T-helper 1 cell treated with Interleukin-12 subunit alpha and Interleukin-12 subunit beta and Interleukin-4 antibody, amounts not matched to agents 30 ng/mL and 1 ng/mL, for 36 hours (primary cell): ENCODE results near the gene TMEM87A. TPM values are rescaled to one million over a fixed set of nuclear protein-coding genes. Genes with fewer than 3 reads are reported as not detected.

ENCODE experiments used
- intact Hi-C: fragments of 100-400 bp; cut with micrococcal nuclease; formaldehyde crosslinking; loops from one replicate; pipeline ENCODE4 v1.15.1; 2024
- total RNA-seq: library from RNA; stranded (reverse); gene quantifications from 2 replicates; pipeline ENCODE4 v1.2.3, GENCODE V29; 2022

TMEM87A gene
- total RNA-seq, 1 donor from 2014 or later = 47.0 TPM

GRCh38 chr15:42207674-42208579 is 65.3 kb downstream of the TMEM87A start, which contains the start of gene VPS39:
TSS of gene VPS39 (minus strand) at chr15:42208304. CDS start at chr15:42208153, 151 bp downstream.
- intact Hi-C loops = loop anchor here (1.0 to 5.0 kb wide), 7 partner anchors 29 to 899 kb away; partner anchors contain the start of genes EHD4, GANC, MAPKBP1 and TMEM87A

GRCh38 chr15:42206406-42206805 is 66.8 kb downstream of the TMEM87A start:
- intact Hi-C loops = loop anchor here (5.0 kb wide), 1 partner anchor 901 kb away; the partner anchor contains the start of gene UBR1

GRCh38 chr15:42203891-42204290 is 69.3 kb downstream of the TMEM87A start:
- intact Hi-C loops = no loop called here

- intact Hi-C loops = no loop called here
Observed at GRCh38 chr15:42202653-42203052, 70.6 kb downstream of the TMEM87A start.

GRCh38 chr15:42201801-42202200 is 71.4 kb downstream of the TMEM87A start:
- intact Hi-C loops = no loop called here

- intact Hi-C loops = no loop called here
Observed at GRCh38 chr15:42199126-42199525, 74.1 kb downstream of the TMEM87A start.

GRCh38 chr15:42198516-42198915 is 74.7 kb downstream of the TMEM87A start:
- intact Hi-C loops = no loop called here

- intact Hi-C loops = no loop called here
Observed at GRCh38 chr15:42194513-42194912, 78.7 kb downstream of the TMEM87A start.

GRCh38 chr15:42193383-42193782 is 79.8 kb downstream of the TMEM87A start:
- intact Hi-C loops = no loop called here

GRCh38 chr15:42191610-42192346 is 81.5 kb downstream of the TMEM87A start:
- intact Hi-C loops = no loop called here

GRCh38 chr15:42190370-42190769 is 82.9 kb downstream of the TMEM87A start:
- intact Hi-C loops = no loop called here

GRCh38 chr15:42185801-42186200 is 87.4 kb downstream of the TMEM87A start:
- intact Hi-C loops = no loop called here

- intact Hi-C loops = no loop called here
Observed at GRCh38 chr15:42184736-42185135, 88.5 kb downstream of the TMEM87A start.

- intact Hi-C loops = no loop called here
Observed at GRCh38 chr15:42184296-42184695, 88.9 kb downstream of the TMEM87A start.

GRCh38 chr15:42182961-42183360 is 90.3 kb downstream of the TMEM87A start:
- intact Hi-C loops = no loop called here

GRCh38 chr15:42182328-42182886 is 90.8 kb downstream of the TMEM87A start:
- intact Hi-C loops = no loop called here

- intact Hi-C loops = loop anchor here (10.0 kb wide), 1 partner anchor 297 kb away; no protein-coding TSS in a partner anchor
Observed at GRCh38 chr15:42178056-42178455, 95.2 kb downstream of the TMEM87A start.

- intact Hi-C loops = loop anchor here (10.0 kb wide), 1 partner anchor 299 kb away; no protein-coding TSS in a partner anchor
Observed at GRCh38 chr15:42175671-42176070, 97.6 kb downstream of the TMEM87A start.

GRCh38 chr15:42172475-42172874 is 100.8 kb downstream of the TMEM87A start:
- intact Hi-C loops = loop anchor here (10.0 kb wide), 1 partner anchor 302 kb away; no protein-coding TSS in a partner anchor

- intact Hi-C loops = loop anchor here (10.0 kb wide), 1 partner anchor 303 kb away; no protein-coding TSS in a partner anchor
Observed at GRCh38 chr15:42171795-42172194, 101.4 kb downstream of the TMEM87A start.

GRCh38 chr15:42171122-42171521 is 102.1 kb downstream of the TMEM87A start:
- intact Hi-C loops = loop anchor here (10.0 kb wide), 1 partner anchor 304 kb away; no protein-coding TSS in a partner anchor
